HepG2 (cell line): Measurements from ENCODE around the gene FAT1. TPM values are rescaled to one million over a fixed set of nuclear protein-coding genes. Genes with fewer than 3 reads are reported as not detected.

Source experiments
- CCAR2 ChIP-seq: fragments of 200-400 bp; formaldehyde crosslinking; optimal IDR thresholded peaks from 2 replicates; pipeline ENCODE3; 2018; ENCODE audit warnings: low read depth, mild to moderate bottlenecking, low read length, moderate library complexity
- HDAC1 ChIP-seq: sonication (generic); formaldehyde crosslinking; IDR thresholded peaks from 2 replicates; pipeline ENCODE4 v1.5.1; 2020; ENCODE audit warnings: mild to moderate bottlenecking, missing genetic modification reagents
- MZF1 ChIP-seq: sonication (generic); formaldehyde crosslinking; IDR thresholded peaks from 2 replicates; pipeline ENCODE4 v1.8.1; 2023; ENCODE audit warnings: mild to moderate bottlenecking, missing genetic modification reagents, borderline replicate concordance
- PRPF4 ChIP-seq: fragments of 200-400 bp; formaldehyde crosslinking; IDR thresholded peaks from 2 replicates; pipeline ENCODE4 v1.6.1; 2016; ENCODE audit warnings: low read length, low read depth; ENCODE audit not compliant: poor library complexity, severe bottlenecking
- STAG1 ChIP-seq: sonication (generic); formaldehyde crosslinking; IDR thresholded peaks from 2 replicates; pipeline ENCODE4 v1.4.0; 2020; ENCODE audit warnings: missing genetic modification reagents
- TBP ChIP-seq: sonication (generic); formaldehyde crosslinking; IDR thresholded peaks from 2 replicates; pipeline ENCODE4 v1.5.0; 2020; ENCODE audit warnings: missing genetic modification reagents
- ZBTB38 ChIP-seq: sonication (generic); formaldehyde crosslinking; IDR thresholded peaks from 2 replicates; pipeline ENCODE4 v1.5.1; 2020; ENCODE audit warnings: mild to moderate bottlenecking, missing genetic modification reagents
- ZNF10 ChIP-seq: sonication (generic); formaldehyde crosslinking; IDR thresholded peaks from 2 replicates; pipeline ENCODE4 v1.4.0; 2020; ENCODE audit warnings: mild to moderate bottlenecking, low read depth, missing genetic modification reagents, borderline replicate concordance
- ZNF205 ChIP-seq: IDR thresholded peaks from 2 replicates; pipeline ENCODE4 v1.6.1; 2018; ENCODE audit warnings: missing biosample characterization, missing genetic modification reagents
- ZNF224 ChIP-seq: sonication (generic); formaldehyde crosslinking; IDR thresholded peaks from 2 replicates; pipeline ENCODE4 v1.5.0; 2020; ENCODE audit warnings: mild to moderate bottlenecking, missing genetic modification reagents
- ZNF672 ChIP-seq: sonication (generic); formaldehyde crosslinking; IDR thresholded peaks from 2 replicates; pipeline ENCODE4 v1.8.1; 2022; ENCODE audit warnings: missing genetic modification reagents
- ZNF83 ChIP-seq: sonication (generic); formaldehyde crosslinking; IDR thresholded peaks from 2 replicates; pipeline ENCODE4 v1.4.0; 2020; ENCODE audit warnings: missing genetic modification reagents, mild to moderate bottlenecking, borderline replicate concordance
- polyA plus RNA-seq, 8 experiments: library from polyadenylated mRNA; depleted of rRNA in 3 of 8; stranded (reverse) in 7 of 8; unstranded in 1 of 8; fragments of >200 nt; fragmentation: Illumina TruSeq in 4 of 8; extraction: Trizol in 4 of 8; gene quantifications; 2 replicates each; pipeline versions ENCODE4 v1.2.1 to v1.2.3, GENCODE V29; 2011 to 2016; ENCODE audit warnings: low read depth in 4 of 8, missing spikeins in 1 of 8, mixed read lengths in 1 of 8; ENCODE audit not compliant: insufficient read depth in 1 of 8
- total RNA-seq, 5 experiments: library from RNA; depleted of rRNA; stranded (reverse); fragments of >200 nt; fragmentation: Illumina TruSeq; extraction: Trizol; gene quantifications; 2 replicates each; pipeline ENCODE4 v1.2.3, GENCODE V29; 2016; ENCODE audit warnings: low read depth in 1 of 5
- TF ChIP-seq, protein P1 (sequence below): sonication (generic); formaldehyde crosslinking; IDR thresholded peaks from 2 replicates; pipeline ENCODE4 v1.4.0; 2020; ENCODE audit warnings: missing genetic modification reagents
- TF ChIP-seq, protein P2 (sequence below): sonication (generic); formaldehyde crosslinking; IDR thresholded peaks from 2 replicates; pipeline ENCODE4 v1.4.0; 2020; ENCODE audit warnings: missing genetic modification reagents
- TF ChIP-seq, protein P3 (sequence below): sonication (generic); formaldehyde crosslinking; IDR thresholded peaks from 2 replicates; pipeline ENCODE4 v1.5.0; 2020; ENCODE audit warnings: mild to moderate bottlenecking, missing genetic modification reagents, borderline replicate concordance
- TF ChIP-seq, protein P4 (sequence below): sonication (generic); formaldehyde crosslinking; IDR thresholded peaks from 2 replicates; pipeline ENCODE4 v1.5.0; 2020; ENCODE audit warnings: mild to moderate bottlenecking, missing genetic modification reagents, moderate library complexity
- TF ChIP-seq, protein P5 (sequence below): sonication (generic); formaldehyde crosslinking; IDR thresholded peaks from 2 replicates; pipeline ENCODE4 v1.4.0; 2020; ENCODE audit warnings: missing genetic modification reagents

FAT1 gene
- total and polyA plus RNA-seq, 2 of the 13 experiments (the other 11 are each of a cell fraction or from before 2014, with no cell fraction given) = 185 to 216 TPM

DNA sequence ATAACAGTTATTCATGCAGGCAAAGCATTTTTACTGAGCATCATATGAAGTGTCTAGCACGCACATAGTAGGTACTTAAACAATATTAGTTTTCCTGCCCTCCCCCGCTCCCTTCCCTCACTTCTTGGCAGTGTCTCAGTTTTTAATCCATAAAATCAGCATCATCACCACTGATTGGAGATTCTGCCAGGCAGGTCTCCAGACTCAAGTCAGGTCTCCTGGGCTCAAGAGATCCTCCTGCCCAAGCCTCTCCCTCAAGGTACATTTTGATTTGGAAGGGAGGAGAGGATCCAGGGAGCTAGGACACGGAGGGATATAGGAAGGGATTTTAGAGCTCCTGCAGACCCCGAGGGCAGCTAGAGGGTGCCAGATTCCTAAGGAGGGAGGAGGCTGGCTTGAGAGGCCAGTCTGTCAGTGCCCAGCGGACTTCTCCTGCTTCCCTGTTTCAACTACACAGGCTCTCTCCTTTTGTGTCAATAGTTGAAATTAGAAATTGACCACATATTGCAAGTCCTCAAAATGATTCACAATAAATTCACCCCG, 4.4 kb upstream of the FAT1 start (continued):
- TF ChIP-seq, protein P1, sequence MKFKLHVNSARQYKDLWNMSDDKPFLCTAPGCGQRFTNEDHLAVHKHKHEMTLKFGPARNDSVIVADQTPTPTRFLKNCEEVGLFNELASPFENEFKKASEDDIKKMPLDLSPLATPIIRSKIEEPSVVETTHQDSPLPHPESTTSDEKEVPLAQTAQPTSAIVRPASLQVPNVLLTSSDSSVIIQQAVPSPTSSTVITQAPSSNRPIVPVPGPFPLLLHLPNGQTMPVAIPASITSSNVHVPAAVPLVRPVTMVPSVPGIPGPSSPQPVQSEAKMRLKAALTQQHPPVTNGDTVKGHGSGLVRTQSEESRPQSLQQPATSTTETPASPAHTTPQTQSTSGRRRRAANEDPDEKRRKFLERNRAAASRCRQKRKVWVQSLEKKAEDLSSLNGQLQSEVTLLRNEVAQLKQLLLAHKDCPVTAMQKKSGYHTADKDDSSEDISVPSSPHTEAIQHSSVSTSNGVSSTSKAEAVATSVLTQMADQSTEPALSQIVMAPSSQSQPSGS (CRISPR knock-in tag) = 0 out of 2 replicates have a peak, but pooled peaks have one; percentile 5
- TF ChIP-seq, protein P2, sequence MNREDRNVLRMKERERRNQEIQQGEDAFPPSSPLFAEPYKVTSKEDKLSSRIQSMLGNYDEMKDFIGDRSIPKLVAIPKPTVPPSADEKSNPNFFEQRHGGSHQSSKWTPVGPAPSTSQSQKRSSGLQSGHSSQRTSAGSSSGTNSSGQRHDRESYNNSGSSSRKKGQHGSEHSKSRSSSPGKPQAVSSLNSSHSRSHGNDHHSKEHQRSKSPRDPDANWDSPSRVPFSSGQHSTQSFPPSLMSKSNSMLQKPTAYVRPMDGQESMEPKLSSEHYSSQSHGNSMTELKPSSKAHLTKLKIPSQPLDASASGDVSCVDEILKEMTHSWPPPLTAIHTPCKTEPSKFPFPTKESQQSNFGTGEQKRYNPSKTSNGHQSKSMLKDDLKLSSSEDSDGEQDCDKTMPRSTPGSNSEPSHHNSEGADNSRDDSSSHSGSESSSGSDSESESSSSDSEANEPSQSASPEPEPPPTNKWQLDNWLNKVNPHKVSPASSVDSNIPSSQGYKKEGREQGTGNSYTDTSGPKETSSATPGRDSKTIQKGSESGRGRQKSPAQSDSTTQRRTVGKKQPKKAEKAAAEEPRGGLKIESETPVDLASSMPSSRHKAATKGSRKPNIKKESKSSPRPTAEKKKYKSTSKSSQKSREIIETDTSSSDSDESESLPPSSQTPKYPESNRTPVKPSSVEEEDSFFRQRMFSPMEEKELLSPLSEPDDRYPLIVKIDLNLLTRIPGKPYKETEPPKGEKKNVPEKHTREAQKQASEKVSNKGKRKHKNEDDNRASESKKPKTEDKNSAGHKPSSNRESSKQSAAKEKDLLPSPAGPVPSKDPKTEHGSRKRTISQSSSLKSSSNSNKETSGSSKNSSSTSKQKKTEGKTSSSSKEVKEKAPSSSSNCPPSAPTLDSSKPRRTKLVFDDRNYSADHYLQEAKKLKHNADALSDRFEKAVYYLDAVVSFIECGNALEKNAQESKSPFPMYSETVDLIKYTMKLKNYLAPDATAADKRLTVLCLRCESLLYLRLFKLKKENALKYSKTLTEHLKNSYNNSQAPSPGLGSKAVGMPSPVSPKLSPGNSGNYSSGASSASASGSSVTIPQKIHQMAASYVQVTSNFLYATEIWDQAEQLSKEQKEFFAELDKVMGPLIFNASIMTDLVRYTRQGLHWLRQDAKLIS = 0 out of 2 replicates have a peak, but pooled peaks have one; percentile 17
- no peak for TF ChIP-seq CCAR2
- no peak for TF ChIP-seq ZNF672 (CRISPR knock-in tag)
- TF ChIP-seq ZNF205 = 0 out of 2 replicates have a peak, but pooled peaks have one; percentile 15
- no peak for TF ChIP-seq ZNF83 (CRISPR knock-in tag)
- TF ChIP-seq, protein P3, sequence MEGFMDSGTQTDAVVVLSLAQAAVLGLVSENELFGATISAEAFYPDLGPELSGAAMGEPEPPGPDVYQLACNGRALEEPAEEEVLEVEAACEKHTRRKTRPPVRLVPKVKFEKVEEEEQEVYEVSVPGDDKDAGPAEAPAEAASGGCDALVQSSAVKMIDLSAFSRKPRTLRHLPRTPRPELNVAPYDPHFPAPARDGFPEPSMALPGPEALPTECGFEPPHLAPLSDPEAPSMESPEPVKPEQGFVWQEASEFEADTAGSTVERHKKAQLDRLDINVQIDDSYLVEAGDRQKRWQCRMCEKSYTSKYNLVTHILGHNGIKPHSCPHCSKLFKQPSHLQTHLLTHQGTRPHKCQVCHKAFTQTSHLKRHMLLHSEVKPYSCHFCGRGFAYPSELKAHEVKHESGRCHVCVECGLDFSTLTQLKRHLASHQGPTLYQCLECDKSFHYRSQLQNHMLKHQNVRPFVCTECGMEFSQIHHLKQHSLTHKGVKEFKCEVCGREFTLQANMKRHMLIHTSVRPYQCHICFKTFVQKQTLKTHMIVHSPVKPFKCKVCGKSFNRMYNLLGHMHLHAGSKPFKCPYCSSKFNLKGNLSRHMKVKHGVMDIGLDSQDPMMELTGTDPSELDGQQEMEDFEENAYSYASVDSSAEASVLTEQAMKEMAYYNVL (CRISPR knock-in tag) = peak; percentile 43; the same call in 1 of the 2 replicates
- TF ChIP-seq ZBTB38 (CRISPR knock-in tag) = peak; percentile 76
- TF ChIP-seq MZF1 (CRISPR knock-in tag) = no peak
- no peak for TF ChIP-seq HDAC1 (CRISPR knock-in tag)
- no peak for TF ChIP-seq ZNF10 (CRISPR knock-in tag)
- TF ChIP-seq, protein P4, sequence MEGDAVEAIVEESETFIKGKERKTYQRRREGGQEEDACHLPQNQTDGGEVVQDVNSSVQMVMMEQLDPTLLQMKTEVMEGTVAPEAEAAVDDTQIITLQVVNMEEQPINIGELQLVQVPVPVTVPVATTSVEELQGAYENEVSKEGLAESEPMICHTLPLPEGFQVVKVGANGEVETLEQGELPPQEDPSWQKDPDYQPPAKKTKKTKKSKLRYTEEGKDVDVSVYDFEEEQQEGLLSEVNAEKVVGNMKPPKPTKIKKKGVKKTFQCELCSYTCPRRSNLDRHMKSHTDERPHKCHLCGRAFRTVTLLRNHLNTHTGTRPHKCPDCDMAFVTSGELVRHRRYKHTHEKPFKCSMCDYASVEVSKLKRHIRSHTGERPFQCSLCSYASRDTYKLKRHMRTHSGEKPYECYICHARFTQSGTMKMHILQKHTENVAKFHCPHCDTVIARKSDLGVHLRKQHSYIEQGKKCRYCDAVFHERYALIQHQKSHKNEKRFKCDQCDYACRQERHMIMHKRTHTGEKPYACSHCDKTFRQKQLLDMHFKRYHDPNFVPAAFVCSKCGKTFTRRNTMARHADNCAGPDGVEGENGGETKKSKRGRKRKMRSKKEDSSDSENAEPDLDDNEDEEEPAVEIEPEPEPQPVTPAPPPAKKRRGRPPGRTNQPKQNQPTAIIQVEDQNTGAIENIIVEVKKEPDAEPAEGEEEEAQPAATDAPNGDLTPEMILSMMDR (CRISPR knock-in tag) = peak; percentile 73
- no peak for TF ChIP-seq PRPF4
- peak; percentile 72 for TF ChIP-seq STAG1
- TF ChIP-seq TBP (CRISPR knock-in tag) = no peak
- TF ChIP-seq, protein P5, sequence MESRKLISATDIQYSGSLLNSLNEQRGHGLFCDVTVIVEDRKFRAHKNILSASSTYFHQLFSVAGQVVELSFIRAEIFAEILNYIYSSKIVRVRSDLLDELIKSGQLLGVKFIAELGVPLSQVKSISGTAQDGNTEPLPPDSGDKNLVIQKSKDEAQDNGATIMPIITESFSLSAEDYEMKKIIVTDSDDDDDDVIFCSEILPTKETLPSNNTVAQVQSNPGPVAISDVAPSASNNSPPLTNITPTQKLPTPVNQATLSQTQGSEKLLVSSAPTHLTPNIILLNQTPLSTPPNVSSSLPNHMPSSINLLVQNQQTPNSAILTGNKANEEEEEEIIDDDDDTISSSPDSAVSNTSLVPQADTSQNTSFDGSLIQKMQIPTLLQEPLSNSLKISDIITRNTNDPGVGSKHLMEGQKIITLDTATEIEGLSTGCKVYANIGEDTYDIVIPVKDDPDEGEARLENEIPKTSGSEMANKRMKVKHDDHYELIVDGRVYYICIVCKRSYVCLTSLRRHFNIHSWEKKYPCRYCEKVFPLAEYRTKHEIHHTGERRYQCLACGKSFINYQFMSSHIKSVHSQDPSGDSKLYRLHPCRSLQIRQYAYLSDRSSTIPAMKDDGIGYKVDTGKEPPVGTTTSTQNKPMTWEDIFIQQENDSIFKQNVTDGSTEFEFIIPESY (CRISPR knock-in tag) = 0 out of 2 replicates have a peak, but pooled peaks have one; percentile 7
- no peak for TF ChIP-seq ZNF224 (CRISPR knock-in tag)
